ENCODE results near the gene SCN3A.

The SCN3A gene

DNA sequence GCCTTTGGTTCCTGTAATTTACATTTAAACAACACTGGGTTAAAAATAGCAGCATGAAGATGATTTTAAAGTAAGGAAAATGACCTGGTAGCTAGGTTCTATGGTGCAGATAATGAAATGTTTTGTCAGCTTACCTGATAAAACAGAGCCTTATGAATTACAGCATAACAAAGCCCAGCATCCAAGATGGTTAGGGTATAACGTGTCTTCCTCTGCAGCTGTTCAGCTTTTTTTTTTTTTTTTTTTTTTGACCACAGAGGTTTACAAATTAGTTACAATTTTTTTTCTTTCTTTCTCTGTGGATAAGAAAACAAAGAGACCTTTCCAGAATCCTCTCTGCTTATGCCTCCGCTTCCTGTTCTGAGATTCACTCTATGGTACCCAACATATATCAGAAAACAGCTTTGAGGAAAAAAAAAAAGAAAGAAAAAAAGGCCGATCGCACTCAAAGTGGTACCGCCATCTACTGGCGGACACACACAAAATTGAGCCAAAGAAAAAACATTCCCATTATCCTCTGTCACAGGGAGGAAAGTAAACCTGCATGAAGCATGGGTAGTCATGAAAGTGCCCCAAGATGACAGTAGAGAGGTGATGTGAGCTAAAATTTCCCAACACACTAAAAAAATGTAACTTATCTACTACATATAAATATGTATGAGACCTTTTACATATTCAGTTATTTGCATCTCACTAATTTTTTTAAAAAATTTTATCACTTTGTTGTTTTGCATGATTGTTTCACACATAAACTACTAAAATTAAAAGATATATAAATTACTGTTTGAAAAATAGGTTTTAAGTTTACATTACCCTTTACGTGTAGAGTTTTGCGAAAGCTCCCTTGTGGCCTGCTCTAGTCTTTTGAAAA lies at the start of gene SCN3A:
Gene SCN3A (minus strand): TSS at position 362 of the 871 bp plus-strand sequence. CDS start 27,656 bp downstream, outside the sequence.
- DNase-seq (ENCODE audit: low read depth), result peak; percentile 33

DNA sequence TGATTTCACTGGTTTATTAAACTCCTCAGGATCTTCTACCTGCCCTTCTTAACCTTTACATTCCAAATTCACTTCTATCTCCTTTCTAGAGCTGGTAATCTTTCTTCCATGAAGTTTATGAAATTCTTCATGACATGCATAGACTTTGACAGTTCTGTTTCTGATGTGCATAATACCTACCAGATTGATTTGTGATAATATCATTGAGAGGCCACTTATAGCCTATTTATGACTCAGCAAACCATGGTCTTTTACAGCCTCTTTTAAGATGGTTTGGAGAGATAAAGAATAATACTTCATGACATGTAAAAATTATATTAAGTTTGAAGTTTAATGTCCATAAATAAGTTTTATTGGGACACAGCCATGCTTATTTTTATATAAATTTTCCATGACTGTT lies 49.3 kb upstream of the SCN3A start:
- no peak for DNase-seq (ENCODE audit: low read depth)

DNA sequence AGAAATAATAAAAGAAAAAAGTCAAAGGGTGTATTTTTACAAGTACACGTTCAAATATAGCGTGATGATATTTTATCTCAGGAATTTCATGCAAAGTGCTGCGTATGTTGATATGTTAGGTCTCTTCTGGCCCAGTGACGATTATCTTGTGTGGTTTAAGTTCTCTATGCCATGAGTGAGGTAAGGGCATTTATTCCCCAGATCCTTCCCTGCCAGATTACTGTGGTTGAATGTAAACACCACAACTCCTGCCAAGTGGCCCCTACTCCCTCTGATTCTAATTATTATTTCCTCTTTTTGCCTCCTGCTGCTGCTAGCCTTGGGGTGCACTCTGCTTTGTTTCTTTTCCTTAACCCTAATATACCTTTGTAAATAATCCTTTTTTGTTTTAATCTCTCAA lies 47.5 kb upstream of the SCN3A start:
- DNase-seq (ENCODE audit: low read depth), result no peak

DNA sequence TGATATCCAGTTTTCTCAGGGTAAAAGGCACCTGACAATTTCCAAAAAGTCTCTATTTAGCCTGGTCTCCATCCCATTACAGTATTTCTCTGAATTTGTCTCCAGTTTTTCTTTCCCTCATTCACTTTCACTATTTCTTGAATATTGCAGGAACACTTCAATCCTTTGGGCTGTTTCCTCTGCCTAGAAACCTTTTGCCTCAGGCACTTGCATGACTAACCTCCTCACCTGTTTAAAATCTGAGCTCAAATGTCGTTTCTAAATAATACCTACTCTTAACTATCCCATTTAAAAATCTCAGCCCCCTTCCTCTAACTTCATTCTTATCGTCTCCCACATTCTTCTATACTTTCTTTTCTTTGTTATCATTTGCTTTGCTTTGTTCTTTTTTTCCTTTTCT lies 44.4 kb upstream of the SCN3A start:
- no peak for DNase-seq (ENCODE audit: low read depth)

DNA sequence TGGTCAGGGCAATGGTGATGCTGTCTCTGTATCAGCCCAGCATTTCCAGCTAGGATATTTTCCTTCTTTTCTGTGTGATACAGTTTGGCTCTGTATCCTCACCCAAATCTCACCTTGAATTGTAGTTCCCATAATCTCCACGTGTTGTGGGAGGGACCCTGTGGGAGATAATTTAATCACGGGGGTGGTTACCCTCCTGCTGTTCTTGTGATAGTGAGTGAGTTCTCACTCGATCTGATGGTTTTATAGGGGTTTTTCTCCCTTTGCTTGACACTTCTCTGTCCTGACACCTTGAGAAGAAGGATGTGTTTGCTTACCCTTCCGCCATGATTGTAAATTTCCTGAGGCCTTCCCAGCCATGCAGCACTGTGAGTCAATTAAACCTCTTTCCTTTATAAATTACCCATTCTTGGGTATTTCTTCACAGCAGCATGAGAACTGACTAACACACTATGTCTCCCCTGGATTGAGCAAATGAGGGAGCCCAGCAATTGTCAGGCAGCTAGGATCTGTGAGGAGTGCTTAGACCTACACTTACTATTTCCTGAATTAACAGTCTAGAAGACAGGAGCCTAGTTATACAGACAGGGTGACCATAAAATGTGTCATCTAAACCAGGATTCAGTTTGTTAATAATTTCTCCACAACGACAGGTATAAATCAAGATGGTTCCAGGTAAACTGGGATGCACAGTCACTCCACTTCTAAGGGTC lies 41.4 kb upstream of the SCN3A start:
- no peak for DNase-seq (ENCODE audit: low read depth)

DNA sequence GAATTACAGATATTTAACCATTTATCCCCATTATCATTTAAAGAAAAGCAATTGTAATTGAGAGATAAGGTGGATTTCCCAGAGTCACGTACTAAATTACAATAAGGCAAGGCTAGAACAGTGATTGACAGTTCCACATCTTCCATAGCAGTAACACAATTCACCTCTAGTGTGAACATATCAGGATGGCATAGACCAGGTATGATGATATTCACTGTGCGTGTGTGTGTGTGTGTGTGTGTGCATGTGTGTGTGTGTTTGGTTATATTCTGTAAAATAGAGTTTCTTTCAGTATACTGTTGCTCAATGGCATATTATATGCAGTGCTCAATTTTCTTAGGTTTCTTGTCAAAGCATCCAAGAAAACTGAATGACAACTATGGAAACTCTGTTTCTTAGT lies 37.1 kb upstream of the SCN3A start:
- DNase-seq (ENCODE audit: low read depth), result no peak

DNA sequence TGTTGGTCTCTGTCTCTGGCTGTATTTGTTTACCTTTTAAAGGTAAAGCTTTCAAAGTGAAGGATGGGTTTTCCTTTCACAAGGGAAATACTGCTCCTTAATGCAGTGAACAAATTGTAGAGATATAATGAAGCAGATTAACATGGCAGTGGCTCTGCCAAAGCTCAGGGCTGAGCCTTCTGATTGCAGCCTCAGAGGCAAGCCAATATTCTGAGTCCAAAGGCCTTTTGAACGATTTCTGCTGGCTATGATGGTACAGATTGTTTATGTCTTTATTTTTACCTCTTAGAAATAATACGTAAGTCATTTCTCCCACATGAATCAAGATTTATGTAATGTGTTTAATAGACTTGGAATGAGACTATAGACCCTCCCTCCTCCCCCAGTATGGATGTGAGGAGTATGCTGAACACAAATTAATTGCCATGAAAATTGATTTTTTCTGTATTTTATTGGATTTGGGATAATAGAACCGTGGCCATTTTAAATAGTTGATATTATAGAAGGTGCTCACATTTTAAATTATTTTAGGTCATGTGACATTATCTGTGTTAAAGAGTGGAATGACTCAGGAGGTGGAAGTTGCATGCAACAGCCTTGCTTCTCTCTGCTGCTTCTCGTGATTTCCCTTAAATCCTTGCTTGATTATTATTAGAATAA lies 36.1 kb upstream of the SCN3A start:
- no peak for DNase-seq (ENCODE audit: low read depth)

DNA sequence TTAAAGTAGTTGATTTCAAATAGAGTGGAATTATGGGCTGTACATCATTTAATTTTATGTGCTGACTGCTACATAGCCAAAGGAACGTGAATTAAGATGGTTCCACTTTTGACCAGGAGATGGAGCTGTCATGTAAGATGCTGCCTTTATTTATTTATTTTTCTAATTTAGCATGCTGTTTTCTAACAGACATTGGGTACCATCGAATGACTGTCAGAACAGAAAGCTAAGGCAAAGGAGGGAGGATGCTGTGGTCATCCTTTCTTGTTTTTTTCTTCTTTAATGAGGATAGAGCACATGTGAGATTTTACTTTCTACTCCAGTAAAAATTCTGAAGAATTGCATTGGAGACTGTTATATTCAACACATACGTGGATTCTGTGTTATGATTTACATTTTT lies 35.4 kb upstream of the SCN3A start, which contains the start of gene SCN2A:
Gene SCN2A (plus strand): TSS at position 185 of the 400 bp plus-strand sequence. CDS start 56,410 bp downstream, outside the sequence.
- DNase-seq (ENCODE audit: low read depth), result peak; percentile 64

DNA sequence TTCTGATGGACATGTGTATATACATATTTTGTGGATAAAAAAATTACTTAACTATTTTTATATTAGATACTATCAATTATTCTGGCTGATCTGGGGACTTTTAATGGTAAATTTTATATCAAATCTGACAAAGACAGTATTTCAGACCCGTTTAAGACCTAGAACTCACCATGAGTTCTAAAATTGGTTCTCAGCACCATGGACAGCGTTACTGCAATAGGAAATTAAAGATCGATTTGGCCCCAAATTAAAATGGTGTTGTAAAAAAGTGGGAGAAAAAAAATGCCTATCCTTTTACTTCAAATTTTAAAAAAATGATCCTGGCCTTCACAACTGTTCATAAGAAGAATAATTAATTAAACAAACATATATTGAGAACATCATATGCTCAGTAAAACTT lies 34.4 kb upstream of the SCN3A start:
- peak; percentile 9 for DNase-seq (ENCODE audit: low read depth)

DNA sequence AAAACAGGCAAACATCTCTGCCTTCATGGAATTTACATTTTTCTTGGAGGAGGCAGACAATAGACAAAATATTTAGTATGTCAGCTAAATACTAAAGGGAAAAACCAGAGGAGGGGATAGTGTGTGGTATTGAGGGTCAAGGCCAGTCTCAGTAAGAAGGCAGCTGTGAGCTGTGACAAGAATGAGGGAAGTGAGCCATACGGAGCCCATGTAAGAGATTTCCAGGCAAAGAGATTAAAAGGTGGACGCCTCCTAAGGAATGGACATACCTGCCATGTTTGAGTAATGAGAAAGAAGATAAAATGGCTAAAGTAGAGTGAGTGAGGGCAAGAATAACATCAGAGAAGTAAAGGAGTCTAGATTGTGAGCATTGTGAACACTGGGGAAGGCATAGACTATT lies 33.2 kb upstream of the SCN3A start:
- DNase-seq (ENCODE audit: low read depth), result no peak

DNA sequence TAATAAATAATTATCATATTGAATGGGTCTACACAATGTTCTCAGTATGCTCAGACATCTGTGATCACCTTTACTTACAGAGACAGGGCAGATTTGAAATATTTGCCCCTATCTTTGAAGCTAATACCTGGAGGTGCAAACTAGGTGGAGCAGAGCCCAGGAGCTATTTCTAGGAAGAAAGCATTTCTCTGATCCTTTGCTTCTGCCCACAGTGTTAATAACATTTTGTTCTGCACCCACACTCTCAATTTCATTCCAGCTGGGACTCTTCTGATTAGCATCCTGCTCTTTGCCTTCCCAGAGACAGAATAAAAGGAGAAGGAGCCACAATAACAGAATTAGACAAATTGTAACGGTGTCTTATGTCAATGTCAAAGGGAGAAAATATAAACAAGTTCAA lies 23.7 kb upstream of the SCN3A start:
- DNase-seq (ENCODE audit: low read depth), result no peak

DNA sequence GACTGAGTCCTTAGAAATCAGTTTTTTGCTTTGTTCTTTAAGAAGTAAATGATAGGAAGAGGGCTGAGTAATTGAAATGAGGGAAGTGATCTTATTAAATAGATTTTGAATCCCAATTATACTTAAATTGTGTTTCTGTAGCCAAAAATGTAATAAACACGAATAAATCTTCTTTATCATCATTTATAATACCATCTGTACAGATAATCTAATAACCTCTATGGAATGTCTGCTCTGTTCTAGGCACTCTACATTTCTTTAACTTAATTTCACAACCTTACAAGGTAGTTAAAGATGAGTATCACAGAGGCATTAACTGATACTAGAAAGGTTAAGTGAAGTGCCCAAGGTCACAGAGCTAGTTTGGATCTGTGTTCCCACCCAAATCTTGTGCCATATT lies 21.1 kb upstream of the SCN3A start:
- DNase-seq (ENCODE audit: low read depth), result no peak

DNA sequence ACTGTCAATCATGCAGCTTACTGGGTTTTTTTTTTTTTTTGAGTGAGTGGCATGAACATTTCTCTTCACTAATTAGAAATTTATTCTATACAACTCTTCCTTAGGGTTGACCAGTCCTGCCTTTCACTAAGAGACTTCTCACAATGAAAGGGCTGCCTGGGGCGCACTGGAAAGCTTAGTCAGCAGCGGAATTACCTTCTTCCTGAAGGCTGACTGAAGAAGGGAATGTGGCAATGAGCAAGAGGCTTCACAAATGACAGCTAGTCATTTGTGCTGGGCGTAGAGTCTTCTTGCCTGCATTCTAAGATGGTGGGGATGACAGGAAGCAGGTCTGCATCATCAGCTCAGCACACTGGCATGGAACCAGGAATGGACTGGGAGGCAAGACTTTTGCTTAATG lies 15.6 kb upstream of the SCN3A start:
- peak; percentile 1 for DNase-seq (ENCODE audit: low read depth)

DNA sequence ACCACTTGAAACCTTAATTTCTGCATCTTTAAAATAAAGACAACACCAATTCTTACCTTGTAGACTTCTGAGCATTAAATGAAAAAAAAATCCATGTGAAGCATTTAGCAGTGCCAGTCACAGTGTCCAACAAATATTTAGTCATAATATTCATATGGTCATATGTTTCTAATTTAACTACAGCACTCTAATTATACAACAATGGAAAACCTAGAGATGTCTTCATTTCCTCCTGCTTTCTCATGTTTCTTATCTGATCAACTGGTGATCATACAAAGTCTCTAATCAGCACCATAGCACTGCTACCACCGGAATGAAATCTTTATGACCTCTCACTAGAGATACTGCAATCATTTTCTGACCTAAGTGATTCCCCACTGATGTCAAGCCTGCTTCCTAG lies 10.2 kb upstream of the SCN3A start:
- DNase-seq (ENCODE audit: low read depth), result no peak

DNA sequence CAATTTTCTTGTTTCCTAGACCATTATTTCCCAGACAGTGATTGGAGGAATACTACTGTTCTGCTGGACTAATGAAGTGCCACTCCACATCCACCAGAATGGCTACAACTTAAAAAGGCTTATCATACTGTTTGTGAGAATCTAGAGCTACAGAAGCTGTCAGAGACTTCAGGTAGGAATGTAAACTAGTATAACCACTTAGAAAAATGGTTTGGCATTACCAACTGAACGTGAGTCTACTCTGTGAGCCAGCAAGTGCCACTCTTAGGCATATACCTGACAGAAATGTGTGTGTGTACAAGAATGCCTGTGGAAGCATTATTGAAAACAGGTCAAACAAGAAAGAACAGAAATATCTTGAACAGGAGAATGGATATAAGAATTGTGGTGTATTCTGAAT lies 4.2 kb upstream of the SCN3A start:
- no peak for DNase-seq (ENCODE audit: low read depth)

DNA sequence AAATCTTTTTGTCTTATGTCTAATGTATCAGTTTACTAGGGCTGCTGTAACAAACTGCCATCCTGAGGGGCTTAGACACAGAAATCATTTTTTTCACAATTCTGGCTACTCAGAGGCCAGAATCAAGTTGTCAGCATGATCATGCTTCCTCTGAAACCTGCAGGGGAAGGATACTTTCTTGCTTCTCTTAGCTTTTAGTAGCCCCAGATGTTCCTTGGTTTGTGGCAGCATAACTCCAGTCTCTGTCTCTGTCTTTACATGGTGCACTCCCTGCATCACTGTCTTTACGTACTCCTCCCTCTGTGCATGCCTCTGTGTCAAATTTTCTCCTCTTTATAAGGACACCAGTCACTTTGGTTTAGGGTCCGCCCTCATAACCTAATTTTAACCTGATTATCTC lies 2.0 kb upstream of the SCN3A start:
- DNase-seq (ENCODE audit: low read depth), result no peak

DNA sequence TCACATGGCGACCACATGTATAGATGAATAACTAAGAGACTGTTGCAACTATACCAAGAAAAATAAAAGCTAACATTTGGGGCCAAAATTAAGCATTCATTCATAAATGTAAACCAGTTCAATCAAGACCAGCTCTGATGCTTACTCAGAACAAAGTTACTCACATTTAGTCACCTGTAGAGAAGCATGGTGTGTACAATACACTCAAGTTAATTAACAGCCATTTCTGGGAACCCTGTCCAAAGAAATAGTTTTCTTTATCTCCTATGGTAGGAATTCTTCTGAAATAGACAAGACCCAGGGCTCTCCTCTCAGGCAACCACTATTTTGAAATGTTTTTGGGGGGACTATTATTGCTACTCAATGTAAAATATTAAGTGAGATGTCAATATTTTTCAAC lies 1.6 kb downstream of the SCN3A start:
- no peak for DNase-seq (ENCODE audit: low read depth)

DNA sequence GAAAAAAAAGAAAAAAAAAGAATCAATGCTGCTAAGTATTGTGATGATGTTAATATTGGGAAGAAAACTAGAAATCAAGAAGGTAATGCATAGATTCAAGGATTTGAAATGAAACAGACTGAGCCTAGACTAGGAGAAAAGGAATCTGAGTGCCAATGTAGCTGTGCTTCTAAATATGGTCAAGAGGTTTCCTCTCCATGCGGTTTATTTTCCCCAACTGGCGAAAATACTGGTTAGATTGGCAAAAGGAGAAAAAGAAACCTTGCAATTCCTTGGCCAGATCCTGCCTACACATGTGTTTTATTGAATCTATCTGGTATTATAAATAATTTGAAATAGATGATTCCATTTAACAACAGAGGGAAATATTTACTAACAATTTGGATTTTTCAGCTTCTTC lies 5.7 kb downstream of the SCN3A start:
- DNase-seq (ENCODE audit: low read depth), result no peak

DNA sequence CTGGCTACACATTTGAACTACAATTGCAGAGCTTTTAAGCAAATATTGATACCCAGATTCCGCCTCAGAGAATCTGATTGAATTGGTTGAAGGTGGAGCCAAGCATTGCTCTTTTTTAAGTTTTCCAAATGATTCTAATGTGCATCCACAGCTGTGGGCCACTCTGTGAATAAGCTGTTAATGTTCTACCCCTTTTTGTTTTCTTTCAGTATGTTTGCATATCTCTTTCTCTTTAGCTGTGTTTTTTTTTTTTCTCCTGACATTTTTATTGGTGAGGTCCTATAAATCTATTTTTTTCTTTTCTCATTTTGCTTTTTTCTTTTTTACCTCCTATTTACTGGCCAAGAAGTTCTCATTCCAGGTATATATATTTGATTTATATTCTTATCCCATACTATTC lies 6.5 kb downstream of the SCN3A start:
- DNase-seq (ENCODE audit: low read depth), result no peak

DNA sequence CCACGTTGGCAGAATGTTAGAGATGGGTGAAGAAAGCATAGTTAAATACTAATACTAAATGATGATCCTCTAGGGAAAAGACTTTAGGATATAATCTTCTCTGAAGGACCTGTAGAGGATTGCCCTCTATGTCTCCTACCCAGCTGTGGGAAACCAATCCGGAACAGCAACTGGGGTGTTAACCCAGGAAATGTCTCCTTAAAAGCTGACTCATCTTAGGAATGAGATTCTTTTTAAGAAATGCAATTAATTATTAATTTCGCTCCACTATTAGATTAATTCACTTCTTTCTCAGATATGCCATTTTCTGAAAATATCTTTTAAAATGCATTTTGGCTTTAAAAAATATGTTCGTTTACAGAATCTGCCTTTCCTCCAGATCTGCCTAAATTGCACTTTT lies 7.4 kb downstream of the SCN3A start:
- no peak for DNase-seq (ENCODE audit: low read depth)

DNA sequence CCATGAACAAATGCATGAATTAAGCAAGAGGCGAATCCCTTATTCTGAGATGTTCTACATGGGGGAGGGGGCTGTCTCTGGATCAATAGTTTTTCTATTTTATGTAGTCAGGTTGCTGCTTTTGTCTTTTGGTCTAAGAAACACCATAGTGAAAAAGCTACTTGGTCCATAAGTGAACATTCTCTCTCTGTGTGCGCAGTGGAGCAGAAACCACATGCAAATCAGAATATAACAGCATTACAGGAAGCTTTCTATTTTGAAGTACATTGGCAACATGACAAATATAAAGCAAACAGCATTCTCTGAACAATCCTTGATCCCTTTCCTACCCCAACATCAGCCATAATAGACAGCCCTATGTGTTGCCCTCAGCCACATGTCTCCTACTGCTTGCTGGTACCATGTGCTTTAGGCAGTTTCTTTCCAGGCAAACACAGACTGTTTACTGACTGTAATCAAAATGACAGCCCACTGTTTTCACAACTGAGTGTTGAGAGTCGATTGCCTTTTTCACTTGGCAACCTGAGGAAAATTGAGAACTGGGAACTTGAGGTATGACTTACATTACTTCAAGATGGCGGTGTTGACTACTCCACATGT lies 10.6 kb downstream of the SCN3A start:
- no peak for DNase-seq (ENCODE audit: low read depth)

DNA sequence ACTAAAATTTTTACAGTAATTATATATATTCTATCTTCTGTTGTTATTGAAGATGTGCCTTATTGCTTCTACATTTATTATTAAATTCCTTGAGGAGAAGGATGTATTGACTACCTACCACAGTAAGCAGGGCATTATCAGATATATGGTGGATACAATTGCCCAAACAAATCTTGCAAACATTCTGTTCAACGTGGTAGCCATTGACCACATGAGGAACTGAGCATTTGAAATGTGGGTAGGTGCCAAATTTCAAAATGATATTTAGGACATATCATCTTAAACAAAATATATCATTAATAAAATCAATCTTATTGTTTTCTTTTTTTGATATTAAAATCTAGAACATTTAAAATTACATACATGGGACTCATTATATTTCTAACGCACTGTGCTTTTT lies 11.1 kb downstream of the SCN3A start:
- no peak for DNase-seq (ENCODE audit: low read depth)

Data from amniotic epithelial cell (primary cell).